ENCODE results near the gene LRP8.

- TF ChIP-seq CTCF (IDR thresholded peaks at IDR 0.05; ENCODE audit: low read depth, low read length) (no peak), POLR2A (IDR thresholded peaks at IDR 0.05; ENCODE audit: extremely low read depth, insufficient read length) (no peak), MYC (IDR thresholded peaks at IDR 0.05; ENCODE audit: low read depth, low read length) (no peak), MAX (IDR thresholded peaks at IDR 0.05; ENCODE audit: low read depth, low read length) (no peak)
These were observed 33.7 kb upstream of the LRP8 start for GRCh38 chr1:53361541-53361961.
